Suprapubic skin (tissue), 4 donors: ENCODE results near the gene ZFHX3. TPM values are rescaled to one million over a fixed set of nuclear protein-coding genes. Genes with fewer than 3 reads are reported as not detected.
"Not testable (repeated sequence)": the region's sequence is repeated elsewhere in the genome, so short reads cannot be mapped to it uniquely, and the experiment has no call there.

Source experiments
- DNase-seq, 2 donors: peaks; one replicate each; pipeline ENCODE4 v3.0.0-alpha.2; 2019; ENCODE audit warnings: low spot score in 2 of 2
- H3K27ac ChIP-seq: fragments of 200-600 bp; sonication (generic); one replicate; pipeline ENCODE4 v1.5.1; 2019
- H3K27me3 ChIP-seq: fragments of 200-600 bp; sonication (generic); one replicate; pipeline ENCODE4 v1.5.1; 2019
- H3K36me3 ChIP-seq: fragments of 200-600 bp; sonication (generic); one replicate; pipeline ENCODE4 v1.5.1; 2019
- H3K4me1 ChIP-seq: fragments of 200-600 bp; sonication (generic); one replicate; pipeline ENCODE4 v1.5.1; 2019
- H3K4me3 ChIP-seq: fragments of 200-600 bp; sonication (generic); one replicate; pipeline ENCODE4 v1.5.1; 2019; ENCODE audit warnings: mild to moderate bottlenecking
- H3K9me3 ChIP-seq: fragments of 200-600 bp; sonication (generic); one replicate; pipeline ENCODE4 v1.5.1; 2019
- EP300 ChIP-seq: sonication (generic); formaldehyde crosslinking; IDR thresholded peaks from one replicate; pipeline ENCODE4 v1.6.1; 2017; ENCODE audit warnings: antibody characterized with exemption
- POLR2A ChIP-seq, 2 donors: fragments of 450-650 bp; IDR thresholded peaks; one replicate each; pipeline ENCODE4 v1.6.1; 2017; ENCODE audit warnings: antibody characterized with exemption in 2 of 2, mild to moderate bottlenecking in 2 of 2, moderate library complexity in 2 of 2
- POLR2AphosphoS5 ChIP-seq, 3 donors: sonication (generic); formaldehyde crosslinking; IDR thresholded peaks; one replicate each; pipeline ENCODE4 v1.6.1; 2017; ENCODE audit warnings: antibody characterized with exemption in 3 of 3
- WGBS: methylation state at CpG from one replicate; pipeline ENCODE4 v1.1.5; 2018; 5-methylcytosine and 5-hydroxymethylcytosine counted together
- total RNA-seq, 4 donors: library from RNA; depleted of rRNA; stranded (reverse); fragments of >200 nt; gene quantifications; one replicate each; pipeline ENCODE4 v1.1.0, GENCODE V29; 2016
- TF ChIP-seq, protein P1 (sequence below), 2 donors: fragments of 200-600 bp in 1 of 2; fragments of 450-650 bp in 1 of 2; sonication (generic) in 1 of 2; IDR thresholded peaks; one replicate each; pipeline ENCODE4 v1.5.1; 2016 to 2019; ENCODE audit warnings: antibody characterized with exemption in 2 of 2, mild to moderate bottlenecking in 1 of 2, moderate library complexity in 1 of 2

The ZFHX3 gene
- total RNA-seq, 4 donors from 2014 or later = 10.4 to 16.1 (median 12.8) TPM

DNA sequence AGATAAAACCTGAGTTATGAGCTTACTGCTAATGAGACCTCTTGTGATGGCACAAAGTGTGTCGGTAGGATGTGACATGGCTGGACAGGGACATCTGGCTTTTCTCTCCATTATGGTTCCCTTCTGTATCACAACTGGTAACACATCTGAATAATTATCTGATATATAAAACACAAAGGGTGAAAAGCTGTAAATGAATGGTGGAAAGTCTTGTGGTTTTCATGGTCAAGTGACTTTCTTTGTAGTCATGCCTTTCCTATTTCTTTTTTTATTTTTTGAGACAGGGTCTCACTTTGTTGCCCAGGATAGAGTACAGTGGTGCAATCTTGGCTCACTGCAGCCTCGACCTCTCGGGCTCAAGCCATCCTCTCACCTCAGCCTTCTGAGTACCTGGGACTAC is 35.3 kb upstream of the ZFHX3 start:
- WGBS = 85% methylated on average over 3 of the region's 3 CpGs
- H3K36me3 ChIP-seq = no peaks in the 10 kb centered on the region
- H3K27ac ChIP-seq = no peak overlapping the region
- no peaks in the 10 kb centered on the region for H3K27me3 ChIP-seq
- no peak overlapping the region for H3K4me3 ChIP-seq
- no peak for DNase-seq
- H3K9me3 ChIP-seq = no peaks in the 10 kb centered on the region
- no peaks in the 10 kb centered on the region for H3K4me1 ChIP-seq
- TF ChIP-seq, protein P1, sequence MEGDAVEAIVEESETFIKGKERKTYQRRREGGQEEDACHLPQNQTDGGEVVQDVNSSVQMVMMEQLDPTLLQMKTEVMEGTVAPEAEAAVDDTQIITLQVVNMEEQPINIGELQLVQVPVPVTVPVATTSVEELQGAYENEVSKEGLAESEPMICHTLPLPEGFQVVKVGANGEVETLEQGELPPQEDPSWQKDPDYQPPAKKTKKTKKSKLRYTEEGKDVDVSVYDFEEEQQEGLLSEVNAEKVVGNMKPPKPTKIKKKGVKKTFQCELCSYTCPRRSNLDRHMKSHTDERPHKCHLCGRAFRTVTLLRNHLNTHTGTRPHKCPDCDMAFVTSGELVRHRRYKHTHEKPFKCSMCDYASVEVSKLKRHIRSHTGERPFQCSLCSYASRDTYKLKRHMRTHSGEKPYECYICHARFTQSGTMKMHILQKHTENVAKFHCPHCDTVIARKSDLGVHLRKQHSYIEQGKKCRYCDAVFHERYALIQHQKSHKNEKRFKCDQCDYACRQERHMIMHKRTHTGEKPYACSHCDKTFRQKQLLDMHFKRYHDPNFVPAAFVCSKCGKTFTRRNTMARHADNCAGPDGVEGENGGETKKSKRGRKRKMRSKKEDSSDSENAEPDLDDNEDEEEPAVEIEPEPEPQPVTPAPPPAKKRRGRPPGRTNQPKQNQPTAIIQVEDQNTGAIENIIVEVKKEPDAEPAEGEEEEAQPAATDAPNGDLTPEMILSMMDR (IDR thresholded peaks at IDR 0.05) = no peak
- TF ChIP-seq EP300 (no peak), POLR2AphosphoS5 (IDR thresholded peaks at IDR 0.05) (no peak), POLR2A (IDR thresholded peaks at IDR 0.05) (no peak)

DNA sequence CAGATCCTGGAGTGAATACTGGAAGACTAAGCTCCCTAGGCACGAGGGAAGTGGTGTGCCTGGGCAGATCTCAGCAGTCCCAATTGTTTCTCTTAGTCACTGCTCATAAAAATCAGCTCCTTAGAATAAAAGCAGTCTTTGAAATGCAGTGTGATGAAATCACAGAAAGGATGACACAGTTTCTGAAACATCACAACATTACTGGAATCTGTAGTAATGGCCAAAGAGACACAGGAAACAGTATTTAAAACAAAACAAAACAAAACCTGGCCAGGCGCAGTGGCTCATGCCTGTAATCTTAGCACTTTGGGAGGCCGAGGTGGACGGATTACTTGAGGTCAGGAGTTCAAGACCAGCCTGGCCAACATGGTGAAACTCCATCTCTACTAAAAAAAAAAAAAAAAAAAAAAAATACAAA is 34.7 kb upstream of the ZFHX3 start:
- not testable (repeated sequence) for H3K36me3 ChIP-seq, H3K27ac ChIP-seq, H3K9me3 ChIP-seq, H3K4me1 ChIP-seq, H3K27me3 ChIP-seq, DNase-seq, H3K4me3 ChIP-seq
- WGBS = 44% methylated on average over 4 of the region's 4 CpGs

DNA sequence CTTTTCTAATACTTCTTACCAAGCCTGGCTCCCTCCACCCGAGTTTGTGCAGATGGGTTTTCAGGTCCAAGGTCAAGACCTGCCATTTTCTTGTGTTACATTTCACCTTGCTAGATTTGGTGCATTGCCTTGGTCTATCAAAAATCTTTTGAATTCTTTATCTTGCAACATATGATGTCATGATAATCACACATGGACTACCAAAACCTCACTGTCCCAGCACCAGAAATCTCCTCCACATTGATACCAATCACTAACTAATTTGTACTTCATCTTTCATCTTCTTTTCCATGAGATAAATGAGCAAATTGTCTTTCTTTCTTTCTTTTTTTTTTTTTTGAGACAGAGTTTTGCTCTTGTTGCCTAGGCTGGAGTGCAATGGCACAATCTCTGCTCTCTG is 33.0 kb upstream of the ZFHX3 start:
- Histone ChIP-seq H3K4me3 (no peak overlapping the region), H3K27me3 (no peaks in the 10 kb centered on the region), H3K9me3 (no peaks in the 10 kb centered on the region), H3K36me3 (no peaks in the 10 kb centered on the region), H3K4me1 (no peaks in the 10 kb centered on the region), H3K27ac (no peak overlapping the region)
- no peak for DNase-seq
- WGBS = 81% methylated on average over 1 of the region's 1 CpG
- TF ChIP-seq, protein P1 (IDR thresholded peaks at IDR 0.05) = no peak
- TF ChIP-seq POLR2A (IDR thresholded peaks at IDR 0.05) = no peak

DNA sequence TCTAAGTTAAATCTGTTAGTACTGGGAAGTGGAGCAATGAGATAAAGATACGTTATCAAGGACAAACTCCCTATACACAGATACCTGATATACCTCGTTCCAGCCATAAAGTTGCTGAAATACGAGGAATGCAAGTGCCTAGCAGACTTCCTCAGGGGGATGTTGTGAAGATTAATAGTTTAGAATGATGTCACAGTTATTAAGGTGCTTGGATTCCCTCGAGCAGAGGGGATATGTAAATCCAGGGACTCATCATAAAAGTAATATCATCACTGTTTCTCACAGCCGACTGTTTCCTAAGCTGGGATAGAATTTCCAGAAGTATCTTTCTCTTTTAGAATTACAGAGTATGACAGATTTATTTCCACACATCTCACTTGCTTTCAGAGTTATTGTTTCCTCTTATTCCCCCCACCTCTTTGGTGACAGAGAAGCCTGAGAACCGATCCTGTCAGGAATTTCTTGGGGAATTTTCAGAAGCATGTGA is 28.4 kb upstream of the ZFHX3 start:
- DNase-seq = no peak
- 36% methylated on average over 6 of the region's 6 CpGs for WGBS
- H3K36me3 ChIP-seq = no peaks in the 10 kb centered on the region
- H3K27me3 ChIP-seq = no peaks in the 10 kb centered on the region
- no peak for TF ChIP-seq POLR2AphosphoS5 (IDR thresholded peaks at IDR 0.05)
- TF ChIP-seq, protein P1 (IDR thresholded peaks at IDR 0.05) = no peak
- TF ChIP-seq EP300 = no peak
- TF ChIP-seq POLR2A (IDR thresholded peaks at IDR 0.05) = no peak
- H3K27ac ChIP-seq = no peak overlapping the region
- H3K4me3 ChIP-seq = no peak overlapping the region
- H3K9me3 ChIP-seq = no peaks in the 10 kb centered on the region
- H3K4me1 ChIP-seq = peaks cover 3% of the 10 kb centered on the region

DNA sequence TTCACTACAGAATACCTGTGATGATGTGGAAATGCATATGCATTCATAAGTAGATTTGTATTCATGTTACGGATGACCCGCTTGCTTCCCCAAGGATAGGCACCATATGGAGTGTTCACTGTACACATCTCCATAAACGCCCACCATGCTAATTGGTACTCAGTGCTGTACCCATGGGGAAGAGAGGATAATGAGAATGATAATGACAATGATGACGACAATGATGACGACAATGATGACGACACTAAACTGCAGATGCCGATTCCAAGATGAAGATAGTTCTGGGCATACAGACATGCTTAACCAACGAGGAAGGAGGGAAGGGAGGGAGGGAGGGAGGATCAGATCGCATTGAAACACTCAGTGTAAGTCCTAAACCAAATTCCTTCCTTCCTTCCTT is 26.5 kb upstream of the ZFHX3 start:
- Histone ChIP-seq H3K27ac (no peak overlapping the region), H3K36me3 (no peaks in the 10 kb centered on the region), H3K27me3 (no peaks in the 10 kb centered on the region), H3K9me3 (no peaks in the 10 kb centered on the region), H3K4me1 (peaks cover 18% of the 10 kb centered on the region), H3K4me3 (no peak overlapping the region)
- DNase-seq = no peak
- 88% methylated on average over 9 of the region's 9 CpGs for WGBS
- TF ChIP-seq EP300 (no peak), POLR2A (IDR thresholded peaks at IDR 0.05) (no peak), POLR2AphosphoS5 (IDR thresholded peaks at IDR 0.05) (no peak)
- TF ChIP-seq, protein P1 (IDR thresholded peaks at IDR 0.05) = no peak

DNA sequence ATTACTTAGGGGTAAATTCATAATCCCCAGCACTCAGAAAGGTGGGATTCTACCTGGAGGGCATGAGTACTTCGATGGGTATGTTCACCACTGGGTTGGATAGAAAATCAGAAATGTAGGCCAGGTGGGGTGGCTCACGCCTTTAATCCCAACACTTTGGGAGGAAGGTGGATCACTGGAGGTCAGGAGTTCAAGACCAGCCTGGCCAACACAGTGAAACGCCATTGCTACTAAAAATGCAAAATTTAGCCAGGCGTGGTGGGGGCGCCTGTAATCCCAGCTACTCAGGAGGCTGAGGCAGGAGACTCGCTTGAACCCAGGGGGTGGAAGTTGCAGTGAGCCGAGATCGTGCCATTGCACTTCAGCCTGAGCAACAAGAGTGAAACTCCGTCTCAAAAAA is 24.1 kb upstream of the ZFHX3 start:
- not testable (repeated sequence) for H3K27ac ChIP-seq, H3K9me3 ChIP-seq, H3K36me3 ChIP-seq, DNase-seq, H3K4me3 ChIP-seq
- peaks cover 13% of the 10 kb centered on the region for H3K27me3 ChIP-seq
- H3K4me1 ChIP-seq = peaks cover 33% of the 10 kb centered on the region
- 90% methylated on average over 9 of the region's 9 CpGs for WGBS
